Subcutaneous adipose tissue (tissue), 4 donors: ENCODE measurements around the gene THRAP3. TPM values are rescaled to one million over a fixed set of nuclear protein-coding genes. Genes with fewer than 3 reads are reported as not detected.

Experiments used
- total RNA-seq, 4 donors: library from RNA; depleted of rRNA; stranded (reverse); fragments of >200 nt; gene quantifications; one replicate each; pipeline ENCODE4 v1.1.0, GENCODE V29; 2016
- TF ChIP-seq, protein P1 (sequence below): fragments of 450-650 bp; IDR thresholded peaks from one replicate; pipeline ENCODE4 v1.5.1; 2016; ENCODE audit warnings: low read depth, mild to moderate bottlenecking, control low read depth, antibody characterized with exemption, moderate library complexity

Gene THRAP3
- total RNA-seq, 4 donors from 2014 or later, result 85.7 to 96.5 (median 87.6) TPM

DNA sequence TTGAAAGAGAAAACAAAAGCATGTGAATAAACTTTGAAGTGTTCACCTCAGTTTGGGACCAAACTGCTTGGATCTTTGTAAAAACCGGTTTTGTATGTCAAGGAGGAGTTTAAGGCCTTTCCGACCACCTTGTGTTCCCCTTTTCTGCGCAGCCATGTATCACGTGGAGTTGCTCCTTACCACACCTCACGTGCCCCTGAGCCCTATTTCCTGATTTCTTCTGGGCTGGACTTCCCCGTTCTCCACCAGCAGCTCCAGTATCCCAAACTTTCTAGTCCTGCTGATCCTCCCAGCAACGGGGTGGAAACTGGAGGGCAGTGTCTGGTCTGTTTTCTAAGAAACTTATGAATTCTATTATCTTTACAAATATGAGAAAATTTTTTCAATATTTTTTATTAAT is 80.3 kb downstream of the THRAP3 start:
- TF ChIP-seq, protein P1, sequence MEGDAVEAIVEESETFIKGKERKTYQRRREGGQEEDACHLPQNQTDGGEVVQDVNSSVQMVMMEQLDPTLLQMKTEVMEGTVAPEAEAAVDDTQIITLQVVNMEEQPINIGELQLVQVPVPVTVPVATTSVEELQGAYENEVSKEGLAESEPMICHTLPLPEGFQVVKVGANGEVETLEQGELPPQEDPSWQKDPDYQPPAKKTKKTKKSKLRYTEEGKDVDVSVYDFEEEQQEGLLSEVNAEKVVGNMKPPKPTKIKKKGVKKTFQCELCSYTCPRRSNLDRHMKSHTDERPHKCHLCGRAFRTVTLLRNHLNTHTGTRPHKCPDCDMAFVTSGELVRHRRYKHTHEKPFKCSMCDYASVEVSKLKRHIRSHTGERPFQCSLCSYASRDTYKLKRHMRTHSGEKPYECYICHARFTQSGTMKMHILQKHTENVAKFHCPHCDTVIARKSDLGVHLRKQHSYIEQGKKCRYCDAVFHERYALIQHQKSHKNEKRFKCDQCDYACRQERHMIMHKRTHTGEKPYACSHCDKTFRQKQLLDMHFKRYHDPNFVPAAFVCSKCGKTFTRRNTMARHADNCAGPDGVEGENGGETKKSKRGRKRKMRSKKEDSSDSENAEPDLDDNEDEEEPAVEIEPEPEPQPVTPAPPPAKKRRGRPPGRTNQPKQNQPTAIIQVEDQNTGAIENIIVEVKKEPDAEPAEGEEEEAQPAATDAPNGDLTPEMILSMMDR, result no peak

DNA sequence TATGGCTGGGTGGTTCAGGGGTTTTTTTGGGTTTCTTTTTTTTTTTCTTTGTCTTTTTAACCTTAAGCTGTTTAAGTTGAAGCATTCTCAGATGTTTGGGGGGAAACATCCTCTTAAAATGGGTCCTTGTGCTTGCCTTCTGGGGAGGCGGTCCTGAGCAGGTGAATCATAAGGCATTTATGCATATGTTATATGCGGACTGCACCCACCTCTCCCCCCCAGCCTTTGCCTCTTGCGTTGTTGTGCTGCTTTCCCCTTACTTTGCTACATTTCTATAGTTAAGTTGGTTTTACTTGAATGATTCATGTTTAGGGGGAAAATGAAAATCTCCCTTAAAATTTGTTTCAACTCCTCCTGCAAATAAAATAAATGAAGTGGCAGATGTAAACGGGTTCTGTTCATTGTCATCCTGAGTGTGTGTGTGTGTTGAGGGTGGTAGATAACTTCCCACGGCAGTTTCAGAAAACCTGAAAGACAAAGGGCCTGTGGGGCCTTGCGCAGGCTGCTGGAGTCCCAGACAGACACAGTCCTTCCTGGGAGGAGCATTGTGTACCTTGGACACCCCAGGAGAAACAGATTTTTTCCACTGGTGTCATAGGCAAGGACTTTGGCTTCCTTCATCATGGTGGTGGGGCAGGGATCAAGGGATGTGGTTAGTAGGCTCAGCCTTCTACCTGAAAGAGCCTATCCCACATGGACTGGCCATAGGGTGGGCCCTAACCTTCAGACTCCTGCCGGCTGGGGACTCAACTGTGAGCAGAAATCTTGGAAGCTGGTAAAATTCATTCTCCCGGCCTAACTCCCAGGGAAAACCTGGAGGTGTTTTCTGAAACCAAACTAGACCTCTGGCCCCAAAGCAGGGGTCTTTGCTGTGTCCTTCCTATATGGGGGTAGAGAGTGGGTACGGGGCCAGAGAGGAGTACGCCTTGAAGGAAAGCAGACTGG is 81.0 kb downstream of the THRAP3 start:
- TF ChIP-seq, protein P1, result no peak

DNA sequence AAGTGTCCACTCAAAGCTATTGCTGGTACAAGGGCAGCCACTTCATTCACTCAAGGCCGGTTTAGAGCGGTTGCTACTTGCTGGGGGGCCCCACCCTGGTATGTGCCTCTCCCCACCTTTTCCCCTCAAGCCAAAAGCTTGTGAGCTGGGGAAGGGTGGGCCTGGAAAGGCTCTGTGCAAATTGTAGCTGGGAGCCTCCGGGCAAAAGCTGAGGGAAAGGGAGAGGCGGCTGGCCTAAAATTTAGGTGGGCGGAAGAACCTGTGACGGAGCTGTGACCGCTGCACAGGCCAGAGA is 81.6 kb downstream of the THRAP3 start:
- TF ChIP-seq, protein P1, result no peak

DNA sequence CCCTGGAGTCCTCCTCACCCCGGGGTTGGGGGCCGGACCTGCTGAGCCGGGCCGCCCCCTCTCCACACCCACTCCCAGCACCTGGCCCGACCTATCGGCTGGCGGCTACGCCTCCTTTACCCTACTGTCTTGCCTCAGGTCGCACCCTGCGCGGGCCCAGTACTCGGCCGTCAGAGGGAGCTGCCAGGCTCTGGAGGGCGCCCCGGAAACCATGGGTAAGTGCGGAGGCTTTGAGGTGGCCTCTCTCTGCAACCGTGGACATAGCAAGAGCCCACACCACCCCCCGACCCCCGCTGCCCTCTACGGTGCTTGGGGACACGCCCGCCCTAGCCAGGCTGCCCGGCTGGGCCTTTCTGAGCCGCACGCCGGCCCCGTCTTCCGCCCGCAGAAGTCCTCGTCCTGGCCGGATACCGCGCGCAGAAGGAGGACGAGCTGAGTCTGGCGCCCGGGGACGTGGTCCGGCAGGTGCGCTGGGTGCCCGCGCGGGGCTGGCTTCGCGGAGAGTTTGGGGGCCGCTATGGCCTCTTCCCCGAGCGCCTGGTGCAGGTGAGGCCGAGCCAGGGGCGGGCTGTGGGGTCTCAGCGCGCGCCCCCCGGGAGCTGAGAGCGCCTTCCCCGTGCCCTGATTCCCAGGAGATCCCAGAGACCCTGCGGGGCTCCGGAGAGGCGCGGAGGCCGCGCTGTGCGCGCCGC is 82.1 kb downstream of the THRAP3 start, which contains the start of gene SH3D21:
TSS of gene SH3D21 (plus strand) at position 159 of the 692 bp plus-strand sequence. CDS start at position 212, 53 bp downstream.
- TF ChIP-seq, protein P1, result no peak

DNA sequence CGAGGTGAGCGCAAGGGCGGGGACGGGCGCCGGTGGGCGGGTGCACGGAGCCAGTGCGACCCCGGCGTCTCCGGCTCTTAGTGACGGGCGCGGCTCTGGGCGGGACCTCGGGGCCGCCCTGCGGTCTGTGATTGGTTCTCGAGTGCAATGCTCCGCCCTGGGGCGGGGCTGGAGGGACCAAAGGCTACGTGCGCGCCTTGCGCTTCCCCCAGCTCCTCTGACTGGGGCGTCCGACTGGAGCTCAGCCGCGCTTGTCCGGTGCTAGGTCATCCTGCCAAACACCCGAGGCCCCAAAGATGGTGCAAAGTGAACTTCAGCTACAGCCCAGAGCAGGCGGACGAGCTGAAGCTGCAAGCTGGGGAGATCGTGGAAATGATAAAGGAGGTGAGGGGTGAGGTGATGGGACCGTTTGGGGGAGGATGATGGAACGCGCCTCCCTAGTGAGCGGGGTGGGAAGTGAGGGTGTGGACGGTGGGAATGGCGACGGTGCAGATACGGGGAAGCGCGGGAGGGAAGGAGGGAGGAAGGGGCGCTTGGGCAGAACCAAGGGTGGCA is 82.7 kb downstream of the THRAP3 start:
- TF ChIP-seq, protein P1, result no peak

DNA sequence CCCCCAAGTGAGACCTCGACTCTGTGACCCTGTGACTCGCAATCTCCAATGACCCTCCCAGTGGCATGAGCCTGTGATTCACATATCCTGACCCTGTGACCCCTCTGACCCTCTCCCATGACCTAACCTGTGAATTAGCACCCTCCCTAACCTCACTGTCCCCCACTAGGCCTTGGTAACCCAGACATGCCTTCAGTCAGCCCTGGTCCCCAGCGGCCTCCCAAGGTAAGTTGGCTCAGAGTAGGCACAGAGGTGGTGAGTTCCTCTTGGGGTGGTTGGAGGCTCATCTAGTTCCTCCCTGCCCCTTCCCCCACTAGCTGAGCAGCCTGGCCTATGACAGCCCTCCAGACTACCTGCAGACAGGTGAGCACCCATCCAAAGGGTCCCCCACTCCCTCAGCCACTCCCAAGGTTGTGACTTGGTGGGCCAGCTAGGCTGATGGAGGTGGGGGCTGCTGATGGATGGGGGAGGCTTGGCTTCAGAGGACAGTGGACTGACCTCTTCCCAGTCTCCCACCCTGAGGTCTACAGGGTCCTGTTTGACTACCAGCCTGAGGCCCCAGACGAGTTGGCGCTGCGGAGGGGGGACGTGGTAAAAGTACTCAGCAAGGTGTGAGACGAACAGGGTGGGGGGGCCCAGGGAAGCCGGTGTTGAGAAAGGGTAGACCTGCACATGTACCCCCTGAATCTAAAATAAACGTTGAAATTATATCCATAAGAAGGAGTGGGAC is 83.5 kb downstream of the THRAP3 start:
- TF ChIP-seq, protein P1, result no peak
